HG03457 (cell line): ENCODE results near the gene E2F8.

Experiments
- ATAC-seq: cut with Tn5 transposase; IDR thresholded peaks from one replicate; pipeline ENCODE4 v1.9.1; 2021; ENCODE audit warnings: moderate number of reproducible peaks; ENCODE audit not compliant: unreplicated experiment

Gene E2F8

GRCh38 chr11:19225123-19225522, 15.6 kb downstream of the E2F8 start:
- ATAC-seq = no peak

GRCh38 chr11:19220903-19221724, 19.6 kb downstream of the E2F8 start:
- no peak for ATAC-seq

- no peak for ATAC-seq
Measured at GRCh38 chr11:19218786-19219460, 21.8 kb downstream of the E2F8 start.

- no peak for ATAC-seq
Measured at GRCh38 chr11:19218216-19218615, 22.5 kb downstream of the E2F8 start.

GRCh38 chr11:19216709-19217374, 23.9 kb downstream of the E2F8 start:
- no peak for ATAC-seq

- no peak for ATAC-seq
Measured at GRCh38 chr11:19216021-19216420, 24.7 kb downstream of the E2F8 start.

GRCh38 chr11:19209617-19210370, 31.0 kb downstream of the E2F8 start:
- no peak for ATAC-seq

- no peak for ATAC-seq
Measured at GRCh38 chr11:19208959-19209546, 31.7 kb downstream of the E2F8 start.

- no peak for ATAC-seq
Measured at GRCh38 chr11:19208181-19208580, 32.6 kb downstream of the E2F8 start.

- ATAC-seq = no peak
Measured at GRCh38 chr11:19204836-19205235, 35.9 kb downstream of the E2F8 start.

GRCh38 chr11:19201737-19202605, 38.8 kb downstream of the E2F8 start, which contains the start of gene CSRP3:
TSS of gene CSRP3 (minus strand) at chr11:19201983. CDS start at chr11:19192448, 9,535 bp downstream.
- ATAC-seq = no peak

- ATAC-seq = no peak
Measured at GRCh38 chr11:19200410-19201201, 40.1 kb downstream of the E2F8 start.

- ATAC-seq = no peak
Measured at GRCh38 chr11:19199771-19200170, 41.0 kb downstream of the E2F8 start.

- no peak for ATAC-seq
Measured at GRCh38 chr11:19199048-19199447, 41.7 kb downstream of the E2F8 start.

- no peak for ATAC-seq
Measured at GRCh38 chr11:19196432-19196831, 44.3 kb downstream of the E2F8 start.

GRCh38 chr11:19194620-19195308, 46.0 kb downstream of the E2F8 start:
- no peak for ATAC-seq

GRCh38 chr11:19193916-19194315, 46.8 kb downstream of the E2F8 start:
- ATAC-seq = no peak

- ATAC-seq = no peak
Measured at GRCh38 chr11:19191530-19192169, 49.1 kb downstream of the E2F8 start.
